ENCODE measurements around the gene C18orf63.

C18orf63 gene

GRCh38 chr18:74331404-74331803 lies 15.8 kb downstream of the C18orf63 start:
- DNase-seq = no peak

- no peak for DNase-seq
These were observed 17.5 kb downstream of the C18orf63 start for GRCh38 chr18:74333091-74333490.

GRCh38 chr18:74334242-74334893 lies 18.7 kb downstream of the C18orf63 start:
- no peak for DNase-seq

- DNase-seq = no peak
These were observed 21.0 kb downstream of the C18orf63 start for GRCh38 chr18:74336656-74337055.

- no peak for DNase-seq
These were observed 21.7 kb downstream of the C18orf63 start for GRCh38 chr18:74337155-74337911.

GRCh38 chr18:74337912-74338309 lies 22.3 kb downstream of the C18orf63 start:
- no peak for DNase-seq

GRCh38 chr18:74342416-74343043 lies 26.9 kb downstream of the C18orf63 start:
- DNase-seq = no peak

GRCh38 chr18:74346206-74346605 lies 30.6 kb downstream of the C18orf63 start:
- no peak for DNase-seq

- DNase-seq = no peak
These were observed 32.9 kb downstream of the C18orf63 start for GRCh38 chr18:74348581-74348980.

- DNase-seq = no peak
These were observed 35.7 kb downstream of the C18orf63 start for GRCh38 chr18:74351354-74351753.

GRCh38 chr18:74353169-74353775 lies 37.6 kb downstream of the C18orf63 start:
- DNase-seq = peak in 2 of 4 experiments; percentile 25 to 27

- no peak for DNase-seq
These were observed 41.3 kb downstream of the C18orf63 start for GRCh38 chr18:74356959-74357358.

- DNase-seq = no peak
These were observed 45.4 kb downstream of the C18orf63 start for GRCh38 chr18:74360852-74361655.

- DNase-seq = no peak
These were observed 52.3 kb downstream of the C18orf63 start for GRCh38 chr18:74367905-74368304.

- DNase-seq = no peak
These were observed 53.5 kb downstream of the C18orf63 start for GRCh38 chr18:74368901-74369705.

GRCh38 chr18:74370115-74370514 lies 54.5 kb downstream of the C18orf63 start:
- DNase-seq = no peak

GRCh38 chr18:74373428-74373827 lies 57.8 kb downstream of the C18orf63 start:
- DNase-seq = peak in 2 of 4 experiments; percentile 3 to 5

GRCh38 chr18:74375999-74376398 lies 60.4 kb downstream of the C18orf63 start:
- no peak for DNase-seq

- no peak for DNase-seq
These were observed 60.9 kb downstream of the C18orf63 start for GRCh38 chr18:74376523-74376922.

- no peak for DNase-seq
These were observed 62.1 kb downstream of the C18orf63 start for GRCh38 chr18:74377776-74378175.

GRCh38 chr18:74378179-74378682 lies 62.6 kb downstream of the C18orf63 start:
- DNase-seq = no peak

GRCh38 chr18:74380916-74381315 lies 65.3 kb downstream of the C18orf63 start:
- no peak for DNase-seq
